H1 (cell line): ENCODE measurements around the gene ARHGEF11. TPM values are rescaled to one million over a fixed set of nuclear protein-coding genes. Genes with fewer than 3 reads are reported as not detected.

Experiments used
- CTCF ChIA-PET: fragments of 300-600 bp; sonication (Branson Sonifier 250); formaldehyde crosslinking; loops from one replicate; lab custom pipeline; 2021; ENCODE audit not compliant: partially characterized antibody; lab: Charles Lee
- POLR2A ChIA-PET: fragments of 300-600 bp; sonication (Branson Sonifier 250); formaldehyde crosslinking; loops from one replicate; lab custom pipeline; 2021; ENCODE audit warnings: inconsistent platforms; ENCODE audit not compliant: partially characterized antibody; lab: Charles Lee
- DNase-seq, 2 experiments: peaks; one replicate each; pipeline versions ENCODE4 v3.0.0 to v3.0.0-alpha.2; 2010 to 2022; ENCODE audit warnings: low spot score in 2 of 2, low read depth in 1 of 2, mixed read lengths in 1 of 2
- FAIRE-seq: peaks from 2 replicates; lab custom pipeline; 2011; peaks lifted over from hg19 to GRCh38; lab: Jason Lieb, UNC
- H2AFZ ChIP-seq: 2 replicates; pipeline ENCODE4 v1.8.1; 2012; ENCODE audit warnings: low read length, inconsistent platforms
- H2AK5ac ChIP-seq: 2 replicates; pipeline ENCODE4 v1.6.1; 2013; ENCODE audit warnings: low read depth, low read length
- H2BK120ac ChIP-seq: replicated peaks from 2 replicates; pipeline ENCODE3; 2013; ENCODE audit warnings: low read depth, low read length, inconsistent platforms
- H2BK12ac ChIP-seq: 2 replicates; pipeline ENCODE4 v1.6.1; 2013; ENCODE audit warnings: low read depth, low read length
- H2BK15ac ChIP-seq: 2 replicates; pipeline ENCODE4 v1.6.1; 2013; ENCODE audit warnings: low read length
- H2BK20ac ChIP-seq: 2 replicates; pipeline ENCODE4 v1.6.1; 2013; ENCODE audit warnings: low read length
- H2BK5ac ChIP-seq: 2 replicates; pipeline ENCODE4 v1.6.1; 2013; ENCODE audit warnings: low read depth, low read length
- H3K14ac ChIP-seq: 2 replicates; pipeline ENCODE4 v1.6.1; 2013; ENCODE audit warnings: inconsistent platforms; ENCODE audit not compliant: insufficient read length
- H3K18ac ChIP-seq: 2 replicates; pipeline ENCODE4 v1.6.1; 2013; ENCODE audit warnings: low read length; ENCODE audit errors: extremely low read depth
- H3K23ac ChIP-seq: 2 replicates; pipeline ENCODE4 v1.6.1; 2013; ENCODE audit warnings: inconsistent platforms; ENCODE audit not compliant: insufficient read length
- H3K23me2 ChIP-seq: 2 replicates; pipeline ENCODE4 v1.6.1; 2013; ENCODE audit warnings: low read depth, low read length
- H3K27ac ChIP-seq: 2 replicates; pipeline ENCODE4 v1.6.1; 2011; ENCODE audit warnings: low read depth, low read length, inconsistent platforms
- H3K27me3 ChIP-seq, 4 experiments: replicated peaks in 1 of 4; 1 replicate in 1 of 4; 2 replicates in 3 of 4; pipeline versions ENCODE4 v1.6.1 to v1.8.1; 2011 to 2013; ENCODE audit warnings: low read length in 3 of 4, mild to moderate bottlenecking in 3 of 4, inconsistent platforms in 2 of 4, mixed read lengths in 2 of 4, moderate library complexity in 1 of 4; ENCODE audit not compliant: control insufficient read depth in 3 of 4, insufficient read depth in 3 of 4; ENCODE audit errors: extremely low read depth in 1 of 4
- H3K36me3 ChIP-seq, 4 experiments: 2 replicates each; pipeline versions ENCODE4 v1.6.1 to v1.8.1; 2011 to 2013; ENCODE audit warnings: mild to moderate bottlenecking in 4 of 4, low read length in 3 of 4, moderate library complexity in 2 of 4, control low read depth in 1 of 4, inconsistent platforms in 1 of 4; ENCODE audit not compliant: insufficient read depth in 4 of 4, control insufficient read depth in 2 of 4
- H3K4ac ChIP-seq: replicated peaks from 2 replicates; pipeline ENCODE3; 2013; ENCODE audit warnings: low read length, low read depth, mixed read lengths, inconsistent platforms; ENCODE audit not compliant: insufficient read length
- H3K4me1 ChIP-seq, 4 experiments: replicated peaks in 1 of 4; 1 replicate in 1 of 4; 2 replicates in 3 of 4; pipeline versions ENCODE4 v1.6.1 to v1.8.1; 2011 to 2013; ENCODE audit warnings: low read length in 3 of 4, inconsistent platforms in 2 of 4, mixed read lengths in 1 of 4; ENCODE audit not compliant: insufficient read depth in 4 of 4, control insufficient read depth in 3 of 4
- H3K4me2 ChIP-seq, 2 experiments: 2 replicates each; pipeline versions ENCODE4 v1.6.1 to v1.8.1; 2011 to 2013; ENCODE audit warnings: low read depth in 2 of 2, low read length in 2 of 2, control low read depth in 1 of 2, inconsistent platforms in 1 of 2, mild to moderate bottlenecking in 1 of 2; ENCODE audit not compliant: insufficient read depth in 1 of 2
- H3K4me3 ChIP-seq, 4 experiments: fragments of 200-600, 300-600 bp in 1 of 4; sonication (generic), shearing (Covaris generic), sonication (Bioruptor Twin) in 1 of 4; 2 replicates each; pipeline versions ENCODE4 v1.5.1 to v1.8.1; 2011 to 2016; ENCODE audit warnings: low read length in 4 of 4, low read depth in 3 of 4, control low read depth in 2 of 4, inconsistent platforms in 2 of 4, mild to moderate bottlenecking in 2 of 4, mixed read lengths in 1 of 4, moderate library complexity in 1 of 4; ENCODE audit not compliant: insufficient read depth in 2 of 4; ENCODE audit errors: extremely low read depth in 1 of 4
- H3K56ac ChIP-seq: replicated peaks from 2 replicates; pipeline ENCODE3; 2013; ENCODE audit warnings: low read depth, mild to moderate bottlenecking, mixed read lengths, low read length, inconsistent platforms; ENCODE audit not compliant: insufficient read length
- H3K79me1 ChIP-seq: 2 replicates; pipeline ENCODE4 v1.6.1; 2013; ENCODE audit warnings: low read depth, low read length, control low read depth
- H3K79me2 ChIP-seq, 2 experiments: 2 replicates each; pipeline versions ENCODE4 v1.6.1 to v1.8.1; 2012 to 2013; ENCODE audit warnings: low read length in 2 of 2, mild to moderate bottlenecking in 2 of 2, inconsistent platforms in 1 of 2; ENCODE audit not compliant: insufficient read depth in 2 of 2, control insufficient read depth in 1 of 2
- H3K9ac ChIP-seq, 4 experiments: replicated peaks in 1 of 4; 1 replicate in 1 of 4; 2 replicates in 3 of 4; pipeline versions ENCODE4 v1.6.1 to v1.8.1; 2011 to 2013; ENCODE audit warnings: low read depth in 3 of 4, low read length in 3 of 4, control low read depth in 2 of 4, mild to moderate bottlenecking in 2 of 4, moderate library complexity in 2 of 4, inconsistent platforms in 1 of 4; ENCODE audit errors: extremely low read depth in 1 of 4
- H3K9me3 ChIP-seq, 2 experiments: 2 replicates each; pipeline versions ENCODE4 v1.6.1 to v1.8.1; 2012 to 2013; ENCODE audit warnings: mild to moderate bottlenecking in 2 of 2, moderate library complexity in 2 of 2, control low read depth in 1 of 2, inconsistent platforms in 1 of 2, low read depth in 1 of 2, low read length in 1 of 2, mixed read lengths in 1 of 2; ENCODE audit not compliant: insufficient read depth in 2 of 2
- H4K20me1 ChIP-seq, 2 experiments: replicated peaks in 1 of 2; 2 replicates each; pipeline versions ENCODE3 to v1.8.1; 2011 to 2013; ENCODE audit warnings: inconsistent platforms in 2 of 2, low read length in 2 of 2, mild to moderate bottlenecking in 1 of 2; ENCODE audit not compliant: insufficient read depth in 2 of 2, control insufficient read depth in 1 of 2
- H4K5ac ChIP-seq: 2 replicates; pipeline ENCODE4 v1.6.1; 2013; ENCODE audit warnings: low read length, low read depth, mixed read lengths, inconsistent platforms; ENCODE audit not compliant: insufficient read length
- H4K8ac ChIP-seq: 2 replicates; pipeline ENCODE4 v1.8.0; 2013; ENCODE audit warnings: mild to moderate bottlenecking, moderate library complexity, low read length, inconsistent platforms; ENCODE audit not compliant: insufficient read depth; ENCODE audit errors: extremely low read depth
- H4K91ac ChIP-seq: replicated peaks from 2 replicates; pipeline ENCODE3; 2013; ENCODE audit warnings: low read length, mixed read lengths, inconsistent platforms; ENCODE audit not compliant: insufficient read length
- BCL11A ChIP-seq, 2 experiments: IDR thresholded peaks; one replicate each; pipeline ENCODE4 v1.6.1; 2011; ENCODE audit warnings: low read depth in 2 of 2, low read length in 2 of 2, mild to moderate bottlenecking in 2 of 2
- CHD1 ChIP-seq: IDR thresholded peaks from 2 replicates; pipeline ENCODE4 v1.6.1; 2012; ENCODE audit warnings: low read depth, low read length, improper control_type of control experiment
- EGR1 ChIP-seq: IDR thresholded peaks from 2 replicates; pipeline ENCODE4 v1.6.1; 2011; ENCODE audit warnings: low read depth, low read length, borderline replicate concordance
- GABPA ChIP-seq: IDR thresholded peaks from 2 replicates; pipeline ENCODE4 v1.6.1; 2011; ENCODE audit warnings: mild to moderate bottlenecking, low read length, moderate library complexity, borderline replicate concordance; ENCODE audit not compliant: insufficient read depth
- KDM5A ChIP-seq: fragments of 200-600 bp; IDR thresholded peaks from 2 replicates; pipeline ENCODE4 v1.7.1; 2012; ENCODE audit warnings: mild to moderate bottlenecking, low read length, inconsistent platforms, mixed read lengths
- RFX5 ChIP-seq: IDR thresholded peaks from 2 replicates; pipeline ENCODE4 v1.6.1; 2011; ENCODE audit warnings: low read depth, low read length, improper control_type of control experiment, borderline replicate concordance
- SAP30 ChIP-seq: fragments of 300-600 bp; sonication (generic); IDR thresholded peaks from 2 replicates; pipeline ENCODE4 v1.7.1; 2012; ENCODE audit warnings: low read length, moderate library complexity, mild to moderate bottlenecking, inconsistent platforms; ENCODE audit not compliant: insufficient read depth, insufficient replicate concordance
- SIRT6 ChIP-seq: IDR thresholded peaks from one replicate; pipeline ENCODE4 v1.7.1; 2012; ENCODE audit warnings: low read length, inconsistent platforms
- SRF ChIP-seq: IDR thresholded peaks from 2 replicates; pipeline ENCODE4 v1.6.1; 2011; ENCODE audit warnings: mild to moderate bottlenecking, low read depth, low read length, moderate library complexity
- ZNF274 ChIP-seq: IDR thresholded peaks from 2 replicates; pipeline ENCODE4 v1.7.0; 2012; ENCODE audit warnings: low read length, borderline replicate concordance; ENCODE audit errors: extremely low read depth
- WGBS, 2 experiments: shearing (Covaris generic) in 1 of 2; methylation state at CpG; one replicate each; pipeline versions ENCODE4 v1.1.6 to v1.1.7; 2013 to 2015; ENCODE audit warnings: low lambda C conversion rate in 2 of 2, mixed read lengths in 2 of 2, inconsistent platforms in 1 of 2, low coverage in 1 of 2, missing lambda C conversion rate in 1 of 2; ENCODE audit not compliant: insufficient replicate concordance in 2 of 2, insufficient coverage in 1 of 2, insufficient read length in 1 of 2; ENCODE audit errors: extremely low coverage in 1 of 2, missing lambda C conversion rate in 1 of 2; 5-methylcytosine and 5-hydroxymethylcytosine counted together
- polyA plus RNA-seq, 7 experiments: library from polyadenylated mRNA; depleted of rRNA in 3 of 7; stranded (reverse) in 5 of 7; unstranded in 2 of 7; fragments of >200 nt in 5 of 7; fragments of 200-250 nt in 2 of 7; gene quantifications; 1 replicate in 5 of 7; 2 replicates in 1 of 7; 4 replicates in 1 of 7; pipeline versions ENCODE4 v1.2.1 to v1.2.3, GENCODE V29; 2011 to 2013; ENCODE audit warnings: missing spikeins in 2 of 7, mixed read lengths in 2 of 7
- total RNA-seq: library from RNA; stranded (reverse); fragmentation: NEBNext Ultra II Directional; extraction: Animal tissue kit (Norgen Biotek cat#: 25700); gene quantifications from 2 replicates; pipeline ENCODE4 v1.2.1, GENCODE V29; 2021
- TF ChIP-seq, protein P1 (sequence below), 3 experiments: IDR thresholded peaks; 1 replicate in 2 of 3; 2 replicates in 1 of 3; pipeline versions ENCODE4 v1.5.1 to v1.6.1; 2011; ENCODE audit warnings: low read length in 3 of 3, mild to moderate bottlenecking in 3 of 3, inconsistent platforms in 2 of 3, low read depth in 1 of 3, moderate library complexity in 1 of 3; ENCODE audit not compliant: insufficient read depth in 1 of 3; ENCODE audit errors: control extremely low read depth in 1 of 3

ARHGEF11 gene
- total and polyA plus RNA-seq, 2 of the 8 experiments (the other 6 are each of a cell fraction or from before 2014, with no cell fraction given), result 19.9 to 33.1 TPM

GRCh38 chr1:157090771-157091170, 45.2 kb upstream of the ARHGEF11 start:
- CTCF ChIA-PET, result interaction anchor here (0.7 to 7.7 kb wide), 38 partner anchors 8 to 773 kb away, joined by 3 to 218 read pairs (median 4); partner anchors contain the start of genes ETV3 and ETV3L
- TF ChIP-seq BCL11A (IDR thresholded peaks at IDR 0.05; ENCODE audit: low read depth in 2 of 2, low read length in 2 of 2), result no peak
- TF ChIP-seq SAP30, result no peak
- TF ChIP-seq EGR1, result no peak
- TF ChIP-seq RFX5, result no peak
- no peak for TF ChIP-seq KDM5A
- no peak for TF ChIP-seq SRF
- TF ChIP-seq GABPA, result no peak
- TF ChIP-seq CHD1, result no peak
- no peak for TF ChIP-seq ZNF274
- no peak for TF ChIP-seq SIRT6
- TF ChIP-seq, protein P1, sequence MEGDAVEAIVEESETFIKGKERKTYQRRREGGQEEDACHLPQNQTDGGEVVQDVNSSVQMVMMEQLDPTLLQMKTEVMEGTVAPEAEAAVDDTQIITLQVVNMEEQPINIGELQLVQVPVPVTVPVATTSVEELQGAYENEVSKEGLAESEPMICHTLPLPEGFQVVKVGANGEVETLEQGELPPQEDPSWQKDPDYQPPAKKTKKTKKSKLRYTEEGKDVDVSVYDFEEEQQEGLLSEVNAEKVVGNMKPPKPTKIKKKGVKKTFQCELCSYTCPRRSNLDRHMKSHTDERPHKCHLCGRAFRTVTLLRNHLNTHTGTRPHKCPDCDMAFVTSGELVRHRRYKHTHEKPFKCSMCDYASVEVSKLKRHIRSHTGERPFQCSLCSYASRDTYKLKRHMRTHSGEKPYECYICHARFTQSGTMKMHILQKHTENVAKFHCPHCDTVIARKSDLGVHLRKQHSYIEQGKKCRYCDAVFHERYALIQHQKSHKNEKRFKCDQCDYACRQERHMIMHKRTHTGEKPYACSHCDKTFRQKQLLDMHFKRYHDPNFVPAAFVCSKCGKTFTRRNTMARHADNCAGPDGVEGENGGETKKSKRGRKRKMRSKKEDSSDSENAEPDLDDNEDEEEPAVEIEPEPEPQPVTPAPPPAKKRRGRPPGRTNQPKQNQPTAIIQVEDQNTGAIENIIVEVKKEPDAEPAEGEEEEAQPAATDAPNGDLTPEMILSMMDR (IDR thresholded peaks at IDR 0.05; ENCODE audit: control extremely low read depth in 1 of 3, insufficient read depth in 1 of 3, low read depth in 1 of 3, low read length in 3 of 3), result no peak

More at GRCh38 chr1:157090771-157091170, 45.2 kb upstream of the ARHGEF11 start:
- H4K8ac ChIP-seq, result no peak overlapping the region
- no peaks in the 10 kb centered on the region for H3K79me1 ChIP-seq
- H3K56ac ChIP-seq, result no peak overlapping the region
- no peak overlapping the region for H3K27ac ChIP-seq
- H3K23ac ChIP-seq, result no peak overlapping the region
- H3K9ac ChIP-seq, result no peak overlapping the region
- H3K4me2 ChIP-seq, result no peak overlapping the region
- no peak overlapping the region for H4K5ac ChIP-seq
- H3K79me2 ChIP-seq, result no peaks in the 10 kb centered on the region
- no peak overlapping the region for H2AK5ac ChIP-seq
- peaks cover 3 to 5% (median 3%) of the 10 kb centered on the region in 4 experiments; a peak in 5 of 7 replicates for H3K4me1 ChIP-seq
- H3K14ac ChIP-seq, result no peak overlapping the region
- peak overlapping the region; percentile 35; the same call in 1 of the 2 replicates for H2BK5ac ChIP-seq
- H3K36me3 ChIP-seq, result no peaks in the 10 kb centered on the region
- WGBS, 2 experiments, result 90% methylated on average over 3 of the region's 3 CpGs; no CpG with 5 or more reads in 1 of the 2 experiments
- H3K18ac ChIP-seq, result peak overlapping the region; percentile 53; the same call in 1 of the 2 replicates
- no peak overlapping the region; the same call in 1 of the 2 replicates for H2BK20ac ChIP-seq
- no peaks in the 10 kb centered on the region for H3K9me3 ChIP-seq
- no peak for FAIRE-seq
- no peak overlapping the region for H2BK120ac ChIP-seq
- 0 out of 2 replicates have a peak overlapping the region, but pooled peaks have one; percentile 60 for H2AFZ ChIP-seq
- no peaks in the 10 kb centered on the region for H3K23me2 ChIP-seq
- no peak overlapping the region for H4K91ac ChIP-seq
- H4K20me1 ChIP-seq, result no peaks in the 10 kb centered on the region
- H3K4me3 ChIP-seq, result no peak overlapping the region
- no peak for DNase-seq
- POLR2A ChIA-PET, result interaction anchor here (1.4 to 2.5 kb wide), 2 partner anchors 23 to 64 kb away, joined by 8 to 12 read pairs; no protein-coding TSS in a partner anchor
- H3K4ac ChIP-seq, result no peak overlapping the region
- 0 out of 2 replicates have a peak overlapping the region, but pooled peaks have one; percentile 61 for H2BK12ac ChIP-seq
- H2BK15ac ChIP-seq, result no peak overlapping the region
- H3K27me3 ChIP-seq, result no peaks in the 10 kb centered on the region; a peak in 2 of 7 replicates
